OCI-LY3 (cell line): ENCODE data around the gene PROCR.

Experiments
- CTCF ChIP-seq: fragments of 200-600, 300-600 bp; sonication (generic); IDR thresholded peaks from 2 replicates; pipeline ENCODE4 v1.5.1; 2014; ENCODE audit warnings: antibody characterized with exemption, low read length, low read depth
- EZH2phosphoT487 ChIP-seq: fragments of 200-600 bp; shearing (Covaris generic); IDR thresholded peaks from 2 replicates; pipeline ENCODE4 v1.6.1; 2018; ENCODE audit warnings: antibody characterized with exemption, mixed run types, low read depth

DNA sequence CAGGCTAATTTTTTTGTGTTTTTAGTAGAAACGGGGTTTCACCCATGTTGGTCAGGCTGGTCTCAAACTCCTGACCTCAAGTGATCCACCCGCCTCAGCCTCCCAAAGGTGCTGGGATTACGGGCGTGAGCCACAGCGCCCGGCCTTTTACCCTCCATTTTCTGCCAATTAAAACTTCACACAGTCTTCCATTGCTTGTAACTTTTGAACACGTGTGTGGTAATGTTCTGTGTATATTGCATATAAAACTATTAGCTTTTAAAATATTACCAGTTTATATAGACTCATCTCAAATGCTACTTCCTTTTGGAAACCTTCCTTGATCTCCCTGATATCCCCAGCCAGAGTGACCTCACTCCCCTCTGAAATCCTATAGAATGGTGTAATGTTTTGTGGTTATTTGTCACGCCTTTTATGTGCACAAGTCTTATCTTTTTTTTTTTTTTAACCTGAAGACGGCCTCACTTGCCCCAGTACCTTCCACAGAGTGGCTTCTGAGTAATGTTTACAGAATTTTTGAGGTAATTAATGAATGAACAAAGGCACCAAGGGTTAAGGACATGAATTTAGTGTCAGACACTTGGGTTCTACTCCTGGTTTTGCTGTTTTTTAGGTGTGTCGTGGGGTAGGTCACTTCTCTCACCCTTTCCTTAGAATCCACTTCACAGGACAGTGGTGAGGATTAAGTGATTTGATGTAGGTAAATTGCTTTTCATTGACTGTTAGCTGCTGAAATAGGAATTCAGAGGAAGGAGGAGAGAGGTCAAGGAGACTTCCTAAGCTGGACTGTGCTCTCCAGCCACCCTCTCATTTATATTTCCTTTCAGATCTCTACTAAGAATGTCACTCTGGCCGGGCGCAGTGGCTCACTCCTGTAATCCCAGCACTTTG lies 43.4 kb downstream of the PROCR start:
- TF ChIP-seq CTCF = no peak
- TF ChIP-seq EZH2phosphoT487 = no peak
